BE2C (cell line): ENCODE results near the gene CALM1.

ENCODE experiments used
- DNase-seq: peaks from one replicate; pipeline ENCODE4 v3.0.0-alpha.2; 2020
- H3K27me3 ChIP-seq: fragments of 250-450 bp; sonication (Bioruptor Pico); 2 replicates; pipeline ENCODE4 v1.5.1; 2020; ENCODE audit warnings: mild to moderate bottlenecking
- H3K36me3 ChIP-seq: fragments of 250-450 bp; sonication (Bioruptor Pico); 2 replicates; pipeline ENCODE4 v1.5.1; 2020; ENCODE audit warnings: mild to moderate bottlenecking
- H3K4me1 ChIP-seq: fragments of 250-450 bp; sonication (Bioruptor Pico); 2 replicates; pipeline ENCODE4 v1.5.1; 2020
- H3K4me3 ChIP-seq: 2 replicates; pipeline ENCODE4 v1.5.1; 2011; ENCODE audit warnings: low read depth, low read length
- H3K9me3 ChIP-seq: fragments of 250-450 bp; sonication (Bioruptor Pico); 2 replicates; pipeline ENCODE4 v1.5.1; 2020
- CTCF ChIP-seq: IDR thresholded peaks from 2 replicates; pipeline ENCODE4 v1.5.1; 2012; ENCODE audit warnings: mild to moderate bottlenecking, low read depth, low read length

CALM1 gene

GRCh38 chr14:90398315-90398839 is 1.5 kb downstream of the CALM1 start:
- Histone ChIP-seq H3K4me3 (peak overlapping the region; percentile 86), H3K36me3 (peaks cover 35% of the 10 kb centered on the region), H3K27me3 (no peaks in the 10 kb centered on the region), H3K4me1 (no peaks in the 10 kb centered on the region), H3K9me3 (no peaks in the 10 kb centered on the region)
- TF ChIP-seq CTCF, result no peak
- DNase-seq, result peak; percentile 79

- peaks cover 41% of the 10 kb centered on the region for H3K36me3 ChIP-seq
- peak overlapping the region; percentile 86 for H3K4me3 ChIP-seq
- no peaks in the 10 kb centered on the region for H3K4me1 ChIP-seq
- no peaks in the 10 kb centered on the region for H3K27me3 ChIP-seq
- H3K9me3 ChIP-seq, result no peaks in the 10 kb centered on the region
- DNase-seq, result no peak
- TF ChIP-seq CTCF, result no peak
Observed at GRCh38 chr14:90398841-90399540, 2.2 kb downstream of the CALM1 start.

- no peaks in the 10 kb centered on the region for H3K27me3 ChIP-seq
- peaks cover 49% of the 10 kb centered on the region for H3K36me3 ChIP-seq
- no peaks in the 10 kb centered on the region for H3K4me1 ChIP-seq
- no peaks in the 10 kb centered on the region for H3K9me3 ChIP-seq
- peak; percentile 100 for TF ChIP-seq CTCF
- H3K4me3 ChIP-seq, result peak overlapping the region; percentile 86
- peak; percentile 93 for DNase-seq
Observed at GRCh38 chr14:90399541-90400444, 3.0 kb downstream of the CALM1 start.

- no peak for DNase-seq
- Histone ChIP-seq H3K27me3 (no peaks in the 10 kb centered on the region), H3K4me1 (no peaks in the 10 kb centered on the region), H3K4me3 (no peak overlapping the region), H3K36me3 (peaks cover 61% of the 10 kb centered on the region), H3K9me3 (no peaks in the 10 kb centered on the region)
- no peak for TF ChIP-seq CTCF
Observed at GRCh38 chr14:90400904-90401561, 4.2 kb downstream of the CALM1 start.

GRCh38 chr14:90402016-90402415 is 5.2 kb downstream of the CALM1 start:
- no peak for TF ChIP-seq CTCF
- no peaks in the 10 kb centered on the region for H3K4me1 ChIP-seq
- H3K9me3 ChIP-seq, result no peaks in the 10 kb centered on the region
- H3K36me3 ChIP-seq, result peaks cover 61% of the 10 kb centered on the region
- DNase-seq, result no peak
- no peak overlapping the region for H3K4me3 ChIP-seq
- no peaks in the 10 kb centered on the region for H3K27me3 ChIP-seq
